ENCODE results near the gene IQSEC1. TPM values are rescaled to one million over a fixed set of nuclear protein-coding genes. Genes with fewer than 3 reads are reported as not detected.

IQSEC1 gene
- total and polyA plus RNA-seq, 2 of the 8 experiments (the other 6 are each of a cell fraction or from before 2014, with no cell fraction given) = 6.8 to 28.8 TPM

DNA sequence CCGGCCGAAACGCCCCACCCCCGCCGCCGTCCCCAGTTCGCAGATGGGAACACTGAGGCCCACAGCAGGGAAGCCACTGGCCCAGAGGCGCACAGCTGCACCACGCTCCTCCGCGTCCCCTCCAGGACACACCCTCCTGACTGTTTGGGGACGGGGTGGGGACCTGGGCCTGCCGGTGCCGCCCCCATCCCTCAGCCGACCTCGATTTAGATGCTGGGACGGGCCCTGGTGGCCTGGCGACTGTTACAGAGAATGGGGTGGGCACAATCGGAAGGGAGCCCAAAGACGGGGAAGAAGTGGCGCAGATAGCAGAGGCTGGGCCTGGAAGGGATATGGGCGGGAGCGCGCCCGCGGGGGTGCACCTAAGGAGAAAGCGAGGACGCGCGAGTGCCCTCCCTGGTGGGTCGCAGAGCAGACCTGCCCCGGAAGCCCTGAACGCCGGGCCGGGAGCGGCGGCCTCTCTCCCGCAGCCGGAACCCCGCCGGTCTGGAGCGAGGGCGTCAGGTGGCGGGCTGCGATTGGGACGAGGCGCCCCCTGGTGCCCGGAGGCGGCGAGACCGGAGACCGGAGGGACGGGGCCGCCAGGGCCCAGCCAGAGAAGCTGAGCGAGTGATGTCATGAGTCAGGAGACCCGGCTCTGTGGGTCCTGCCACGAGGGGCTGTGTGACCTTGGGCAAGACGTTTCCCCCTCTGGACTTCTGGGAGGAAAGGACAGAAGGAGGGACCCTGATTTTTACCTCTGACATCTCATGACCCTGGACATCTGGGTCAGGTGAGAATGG lies 78.4 kb downstream of the IQSEC1 start:
- no peaks in the 10 kb centered on the region for H3K9me3 ChIP-seq (ENCODE audit: insufficient read depth in 2 of 2, low read depth in 1 of 2, low read length in 1 of 2)
- peak overlapping the region; percentile 52 to 73 (median 60) for H3K4me3 ChIP-seq (ENCODE audit: extremely low read depth in 1 of 4, insufficient read depth in 2 of 4, low read depth in 3 of 4, low read length in 4 of 4)
- peak overlapping the region; percentile 66 to 71 for H3K4me2 ChIP-seq (ENCODE audit: insufficient read depth in 1 of 2, low read depth in 2 of 2, low read length in 2 of 2)
- ChIA-PET CTCF (ENCODE audit: partially characterized antibody) (interaction anchor here (0.6 to 6.3 kb wide), 19 partner anchors 11 to 289 kb away, joined by 3 to 73 read pairs (median 4); no protein-coding TSS in a partner anchor), POLR2A (ENCODE audit: partially characterized antibody) (interaction anchor here (0.7 to 3.7 kb wide), 8 partner anchors 9 to 45 kb away, joined by 3 to 15 read pairs (median 4); no protein-coding TSS in a partner anchor)
- H3K36me3 ChIP-seq (ENCODE audit: control insufficient read depth in 2 of 4, insufficient read depth in 4 of 4, low read length in 3 of 4) = no peaks in the 10 kb centered on the region
- H3K23me2 ChIP-seq (ENCODE audit: low read depth, low read length) = peaks cover 16% of the 10 kb centered on the region; the same call in 1 of the 2 replicates
- H3K56ac ChIP-seq (replicated peaks; ENCODE audit: insufficient read length, low read depth, low read length) = peak overlapping the region; percentile 52
- peak overlapping the region; percentile 48 for H3K18ac ChIP-seq (ENCODE audit: extremely low read depth, low read length)
- peaks cover 0 to 12% (median 8%) of the 10 kb centered on the region in 4 experiments; a peak in 3 of 7 replicates for H3K27me3 ChIP-seq (replicated peaks in 1 of 4; ENCODE audit: control insufficient read depth in 3 of 4, extremely low read depth in 1 of 4, insufficient read depth in 3 of 4, low read length in 3 of 4)
- no peak overlapping the region for H3K9ac ChIP-seq (replicated peaks in 1 of 4; ENCODE audit: extremely low read depth in 1 of 4, low read depth in 3 of 4, low read length in 3 of 4)
- H3K27ac ChIP-seq (ENCODE audit: low read depth, low read length) = no peak overlapping the region; the same call in 1 of the 2 replicates
- peak overlapping the region; percentile 16 for H4K5ac ChIP-seq (ENCODE audit: insufficient read length, low read depth, low read length)
- peaks cover 0 to 14% (median 10%) of the 10 kb centered on the region in 4 experiments; a peak in 6 of 7 replicates for H3K4me1 ChIP-seq (replicated peaks in 1 of 4; ENCODE audit: control insufficient read depth in 3 of 4, insufficient read depth in 4 of 4, low read length in 3 of 4)
- peak overlapping the region; percentile 1; the same call in 1 of the 2 replicates for H2BK12ac ChIP-seq (ENCODE audit: low read depth, low read length)
- H2AK5ac ChIP-seq (ENCODE audit: low read depth, low read length) = 0 out of 2 replicates have a peak overlapping the region, but pooled peaks have one; percentile 8
- WGBS, 2 experiments (ENCODE audit: extremely low coverage in 1 of 2, insufficient coverage in 1 of 2, insufficient read length in 1 of 2, insufficient replicate concordance in 2 of 2, low coverage in 1 of 2, low lambda C conversion rate in 2 of 2, missing lambda C conversion rate in 1 of 2) = 3% methylated on average over 41 of the region's 58 CpGs; no CpG with 5 or more reads in 1 of the 2 experiments
- H4K20me1 ChIP-seq (replicated peaks in 1 of 2; ENCODE audit: control insufficient read depth in 1 of 2, insufficient read depth in 2 of 2, low read length in 2 of 2) = peaks cover 2 to 3% of the 10 kb centered on the region in 2 experiments
- H4K91ac ChIP-seq (replicated peaks; ENCODE audit: insufficient read length, low read length) = peak overlapping the region; percentile 75
- H3K23ac ChIP-seq (ENCODE audit: insufficient read length) = no peak overlapping the region
- DNase-seq (ENCODE audit: low read depth in 1 of 2, low spot score in 2 of 2) (peak; percentile 60 to 97), FAIRE-seq (no peak)
- no peak overlapping the region; the same call in 1 of the 2 replicates for H2BK5ac ChIP-seq (ENCODE audit: low read depth, low read length)
- H3K79me1 ChIP-seq (ENCODE audit: low read depth, low read length) = no peaks in the 10 kb centered on the region
- no peak overlapping the region for H3K14ac ChIP-seq (ENCODE audit: insufficient read length)
- H2BK120ac ChIP-seq (replicated peaks; ENCODE audit: low read depth, low read length) = no peak overlapping the region
- no peak overlapping the region; the same call in 1 of the 2 replicates for H2BK15ac ChIP-seq (ENCODE audit: low read length)
- peak overlapping the region; percentile 37; the same call in 1 of the 2 replicates for H2AFZ ChIP-seq (ENCODE audit: low read length)
- no peak overlapping the region for H3K4ac ChIP-seq (replicated peaks; ENCODE audit: insufficient read length, low read depth, low read length)
- no peak overlapping the region for H2BK20ac ChIP-seq (ENCODE audit: low read length)
- peak overlapping the region; percentile 86 for H4K8ac ChIP-seq (ENCODE audit: extremely low read depth, insufficient read depth, low read length)
- no peaks in the 10 kb centered on the region for H3K79me2 ChIP-seq (ENCODE audit: control insufficient read depth in 1 of 2, insufficient read depth in 2 of 2, low read length in 2 of 2)
- peak; percentile 35; the same call in 1 of the 2 replicates for TF ChIP-seq E2F6 (IDR thresholded peaks at IDR 0.05)
- TF ChIP-seq TAF1 (IDR thresholded peaks at IDR 0.05; ENCODE audit: low read depth, low read length) = 0 out of 2 replicates have a peak, but pooled peaks have one; percentile 26
- no peak for TF ChIP-seq BRCA1 (IDR thresholded peaks at IDR 0.05; ENCODE audit: low read depth, low read length)
- TF ChIP-seq, protein P1, sequence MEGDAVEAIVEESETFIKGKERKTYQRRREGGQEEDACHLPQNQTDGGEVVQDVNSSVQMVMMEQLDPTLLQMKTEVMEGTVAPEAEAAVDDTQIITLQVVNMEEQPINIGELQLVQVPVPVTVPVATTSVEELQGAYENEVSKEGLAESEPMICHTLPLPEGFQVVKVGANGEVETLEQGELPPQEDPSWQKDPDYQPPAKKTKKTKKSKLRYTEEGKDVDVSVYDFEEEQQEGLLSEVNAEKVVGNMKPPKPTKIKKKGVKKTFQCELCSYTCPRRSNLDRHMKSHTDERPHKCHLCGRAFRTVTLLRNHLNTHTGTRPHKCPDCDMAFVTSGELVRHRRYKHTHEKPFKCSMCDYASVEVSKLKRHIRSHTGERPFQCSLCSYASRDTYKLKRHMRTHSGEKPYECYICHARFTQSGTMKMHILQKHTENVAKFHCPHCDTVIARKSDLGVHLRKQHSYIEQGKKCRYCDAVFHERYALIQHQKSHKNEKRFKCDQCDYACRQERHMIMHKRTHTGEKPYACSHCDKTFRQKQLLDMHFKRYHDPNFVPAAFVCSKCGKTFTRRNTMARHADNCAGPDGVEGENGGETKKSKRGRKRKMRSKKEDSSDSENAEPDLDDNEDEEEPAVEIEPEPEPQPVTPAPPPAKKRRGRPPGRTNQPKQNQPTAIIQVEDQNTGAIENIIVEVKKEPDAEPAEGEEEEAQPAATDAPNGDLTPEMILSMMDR (IDR thresholded peaks at IDR 0.05; ENCODE audit: control extremely low read depth in 1 of 3, insufficient read depth in 1 of 3, low read depth in 1 of 3, low read length in 3 of 3) = peak in 2 of 3 experiments; percentile 88 to 90; a peak in 3 of 4 replicates
- TF ChIP-seq JUND (IDR thresholded peaks at IDR 0.05; ENCODE audit: low read length) = peak; percentile 42; the same call in 1 of the 2 replicates
- peak; percentile 70 for TF ChIP-seq MAX (IDR thresholded peaks at IDR 0.05)
